NT2/D1 (cell line): ENCODE measurements around the gene SCNN1G.

Source experiments
- SUZ12 ChIP-seq: IDR thresholded peaks from 2 replicates; pipeline ENCODE4 v1.6.1; 2011; ENCODE audit not compliant: insufficient read length, insufficient read depth; ENCODE audit errors: extremely low read depth
- YY1 ChIP-seq: IDR thresholded peaks from 2 replicates; pipeline ENCODE4 v1.6.1; 2011; ENCODE audit not compliant: insufficient read length, insufficient read depth

DNA sequence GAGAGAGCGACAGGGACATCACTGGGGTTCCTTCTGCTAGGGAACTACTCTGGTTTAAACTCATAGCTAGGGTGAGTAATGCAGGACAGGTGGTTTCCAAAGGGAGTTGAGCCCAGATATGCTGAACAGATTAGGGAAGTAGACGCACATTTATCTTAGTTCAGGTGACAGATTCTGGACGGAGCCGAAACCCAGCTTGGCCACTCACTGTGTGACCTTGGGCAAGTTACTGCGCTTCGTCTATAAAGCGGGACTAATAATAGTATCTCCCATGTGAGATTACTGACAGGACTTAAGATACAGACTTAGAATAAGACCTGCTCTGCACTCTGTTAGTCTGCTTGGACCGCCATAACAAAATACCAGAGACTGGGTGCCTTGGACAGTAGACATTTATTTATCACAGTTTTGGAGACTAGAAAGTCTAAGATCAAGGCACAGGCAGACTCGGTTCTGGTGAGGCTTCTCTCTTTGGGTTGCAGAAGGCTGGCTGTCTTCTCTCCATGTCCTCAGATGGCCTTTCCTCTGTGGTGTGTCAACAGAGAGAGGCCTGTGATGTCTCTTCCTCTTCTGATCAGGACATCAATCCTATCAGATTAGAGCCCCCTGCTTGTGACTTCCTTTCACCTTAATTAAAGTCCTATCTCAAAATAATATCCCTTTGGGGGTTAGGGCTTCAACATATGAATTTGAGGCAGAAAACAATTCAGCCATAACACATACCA lies 12.1 kb downstream of the SCNN1G start:
- TF ChIP-seq SUZ12 (no peak), YY1 (no peak)
